ENCODE data around the gene ONECUT2. TPM values are rescaled to one million over a fixed set of nuclear protein-coding genes. Genes with fewer than 3 reads are reported as not detected.
A peak's percentile ranks its signal among the peaks of the same experiment; 100 is the strongest.

The ONECUT2 gene
- polyA plus RNA-seq, 1 of the 3 experiments (the other 2 are of a cell fraction): 0.16 TPM

DNA sequence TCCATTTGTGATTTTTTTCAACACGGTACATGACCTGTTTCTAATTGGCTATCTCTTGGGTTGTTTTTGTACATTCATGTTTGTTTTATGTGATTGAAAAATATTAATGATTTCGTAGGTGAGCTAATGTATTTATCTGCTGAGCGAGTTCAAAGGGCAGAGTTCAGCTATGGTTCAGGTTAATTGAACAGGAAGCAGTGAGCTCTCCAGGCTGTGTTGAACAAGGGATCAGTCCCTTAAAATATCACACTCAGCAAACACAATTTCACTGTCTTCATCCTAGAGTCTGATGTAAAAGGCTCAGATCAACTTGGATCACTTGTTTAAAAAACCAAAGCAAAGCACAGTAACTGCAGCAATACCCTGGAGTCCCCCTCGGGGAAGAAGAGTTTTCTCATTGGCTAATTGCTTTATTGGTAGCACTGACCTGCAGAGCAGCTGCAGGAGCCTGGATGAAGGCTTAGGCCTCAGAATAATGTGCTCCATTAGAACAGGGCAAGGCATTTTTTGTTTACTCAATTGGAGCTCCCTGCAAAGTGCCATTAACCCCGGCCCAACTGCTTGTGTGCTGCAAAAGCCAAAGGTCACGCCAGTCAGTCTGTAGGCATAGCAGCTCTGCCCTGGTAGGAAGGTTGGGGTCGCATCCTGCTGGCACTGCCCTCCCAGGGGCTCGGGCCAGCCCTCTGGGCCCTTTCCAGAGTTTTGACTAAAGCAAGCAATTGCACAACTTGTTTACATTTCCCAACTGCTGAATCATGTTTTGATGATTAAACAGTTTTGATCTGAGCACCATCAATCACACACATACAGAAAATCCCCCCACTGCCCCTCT lies 10.5 kb downstream of the ONECUT2 start:
- TF ChIP-seq NRF1 (IDR thresholded peaks at IDR 0.05; ENCODE audit: low read depth, low read length): no peak
- TF ChIP-seq, protein P1, sequence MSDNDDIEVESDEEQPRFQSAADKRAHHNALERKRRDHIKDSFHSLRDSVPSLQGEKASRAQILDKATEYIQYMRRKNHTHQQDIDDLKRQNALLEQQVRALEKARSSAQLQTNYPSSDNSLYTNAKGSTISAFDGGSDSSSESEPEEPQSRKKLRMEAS (IDR thresholded peaks at IDR 0.05; ENCODE audit: low read depth): no peak
- no peak for TF ChIP-seq GABPA (IDR thresholded peaks at IDR 0.05; ENCODE audit: low read depth)
- TF ChIP-seq FOXJ3 (CRISPR knock-in tag; IDR thresholded peaks at IDR 0.05): no peak
- TF ChIP-seq MEF2A (IDR thresholded peaks at IDR 0.05; ENCODE audit: borderline replicate concordance, low read depth): no peak
- no peak for TF ChIP-seq TCF12 (IDR thresholded peaks at IDR 0.05)
- no peak for TF ChIP-seq FOSL2 (IDR thresholded peaks at IDR 0.05; ENCODE audit: borderline replicate concordance, low read depth)
- no peak for TF ChIP-seq POLR2AphosphoS5 (IDR thresholded peaks at IDR 0.05; ENCODE audit: low read depth, low read length)
- TF ChIP-seq EP300 (IDR thresholded peaks at IDR 0.05; ENCODE audit: borderline replicate concordance in 1 of 2, low read depth in 1 of 2, low read length in 1 of 2): no peak
- TF ChIP-seq FOXM1 (IDR thresholded peaks at IDR 0.05; ENCODE audit: low read depth): no peak
- TF ChIP-seq RCOR1 (IDR thresholded peaks at IDR 0.05; ENCODE audit: low read length): no peak
- TF ChIP-seq MXI1 (IDR thresholded peaks at IDR 0.05; ENCODE audit: low read depth, low read length): no peak
- TF ChIP-seq NFIC (IDR thresholded peaks at IDR 0.05; ENCODE audit: borderline replicate concordance): no peak
- TF ChIP-seq JUND (IDR thresholded peaks at IDR 0.05): no peak
- no peak for TF ChIP-seq RAD21 (IDR thresholded peaks at IDR 0.05; ENCODE audit: low read length)
- TF ChIP-seq, protein P2, sequence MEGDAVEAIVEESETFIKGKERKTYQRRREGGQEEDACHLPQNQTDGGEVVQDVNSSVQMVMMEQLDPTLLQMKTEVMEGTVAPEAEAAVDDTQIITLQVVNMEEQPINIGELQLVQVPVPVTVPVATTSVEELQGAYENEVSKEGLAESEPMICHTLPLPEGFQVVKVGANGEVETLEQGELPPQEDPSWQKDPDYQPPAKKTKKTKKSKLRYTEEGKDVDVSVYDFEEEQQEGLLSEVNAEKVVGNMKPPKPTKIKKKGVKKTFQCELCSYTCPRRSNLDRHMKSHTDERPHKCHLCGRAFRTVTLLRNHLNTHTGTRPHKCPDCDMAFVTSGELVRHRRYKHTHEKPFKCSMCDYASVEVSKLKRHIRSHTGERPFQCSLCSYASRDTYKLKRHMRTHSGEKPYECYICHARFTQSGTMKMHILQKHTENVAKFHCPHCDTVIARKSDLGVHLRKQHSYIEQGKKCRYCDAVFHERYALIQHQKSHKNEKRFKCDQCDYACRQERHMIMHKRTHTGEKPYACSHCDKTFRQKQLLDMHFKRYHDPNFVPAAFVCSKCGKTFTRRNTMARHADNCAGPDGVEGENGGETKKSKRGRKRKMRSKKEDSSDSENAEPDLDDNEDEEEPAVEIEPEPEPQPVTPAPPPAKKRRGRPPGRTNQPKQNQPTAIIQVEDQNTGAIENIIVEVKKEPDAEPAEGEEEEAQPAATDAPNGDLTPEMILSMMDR (IDR thresholded peaks at IDR 0.05): no peak
- H3K4me3 ChIP-seq (ENCODE audit: low read depth in 2 of 2, low read length in 1 of 2): no peak overlapping the region
- POLR2A ChIA-PET: no interaction called here
- no peak overlapping the region for H3K4me2 ChIP-seq
- no peak overlapping the region for H2AFZ ChIP-seq (ENCODE audit: low read depth)
- peak overlapping the region in 1 of 2 experiments; percentile 19; a peak in 1 of 4 replicates for H3K27ac ChIP-seq (ENCODE audit: low read depth in 2 of 2, low read length in 1 of 2)
- H3K27me3 ChIP-seq (ENCODE audit: insufficient read depth): no peaks in the 10 kb centered on the region
- DNase-seq: peak; percentile 51
- H3K9me2 ChIP-seq: no peaks in the 10 kb centered on the region
- H3K9ac ChIP-seq: no peak overlapping the region
- no peaks in the 10 kb centered on the region for H3F3A ChIP-seq (replicated peaks; ENCODE audit: insufficient read depth)
- no peaks in the 10 kb centered on the region for H3K79me2 ChIP-seq (ENCODE audit: insufficient read depth)
- H3K36me3 ChIP-seq (replicated peaks in 1 of 2; ENCODE audit: control insufficient read depth in 1 of 2, insufficient read depth in 2 of 2, low read length in 1 of 2): no peaks in the 10 kb centered on the region
- no peaks in the 10 kb centered on the region for H3K9me3 ChIP-seq
- 46% methylated on average over 8 of the region's 8 CpGs for WGBS (ENCODE audit: low lambda C conversion rate)
- H4K20me1 ChIP-seq (ENCODE audit: insufficient read depth): no peaks in the 10 kb centered on the region
- peaks cover 0 to 8% of the 10 kb centered on the region in 2 experiments; a peak in 2 of 4 replicates for H3K4me1 ChIP-seq (ENCODE audit: control insufficient read depth in 1 of 2, insufficient read depth in 2 of 2, low read depth in 1 of 2, low read length in 1 of 2)
- CTCF ChIA-PET: interaction anchor here (0.7 to 2.1 kb wide), 7 partner anchors 9 to 580 kb away, joined by 3 to 6 read pairs (median 4); no protein-coding TSS in a partner anchor

DNA sequence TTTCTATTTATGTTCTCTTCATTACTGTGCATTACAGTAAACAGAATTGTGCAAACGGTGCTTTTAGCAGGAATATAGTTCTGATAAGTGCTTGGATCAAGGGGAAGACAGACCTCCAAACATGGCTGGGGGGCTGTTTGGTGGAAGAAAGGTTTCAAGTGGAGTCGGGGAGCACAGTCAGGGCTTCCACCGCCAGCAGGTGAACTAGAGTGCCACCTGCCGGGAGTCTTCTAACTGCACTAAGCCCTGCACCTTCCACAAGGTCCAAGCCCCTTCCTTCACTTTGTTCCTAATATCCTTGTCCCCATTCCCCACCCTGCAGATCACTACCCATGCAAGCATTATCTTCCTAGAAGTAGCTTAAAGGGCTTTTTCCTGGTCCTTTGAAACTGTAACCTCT lies 11.1 kb downstream of the ONECUT2 start:
- H3K27ac ChIP-seq (ENCODE audit: low read depth in 2 of 2, low read length in 1 of 2): no peak overlapping the region; a peak in 1 of 4 replicates
- H3K27me3 ChIP-seq (ENCODE audit: insufficient read depth): no peaks in the 10 kb centered on the region
- no peaks in the 10 kb centered on the region for H3K9me3 ChIP-seq
- ChIA-PET POLR2A (no interaction called here), CTCF (interaction anchor here (1.2 to 2.1 kb wide), 5 partner anchors 9 to 674 kb away, joined by 4 to 6 read pairs (median 4); no protein-coding TSS in a partner anchor)
- no peaks in the 10 kb centered on the region for H4K20me1 ChIP-seq (ENCODE audit: insufficient read depth)
- TF ChIP-seq, protein P3, sequence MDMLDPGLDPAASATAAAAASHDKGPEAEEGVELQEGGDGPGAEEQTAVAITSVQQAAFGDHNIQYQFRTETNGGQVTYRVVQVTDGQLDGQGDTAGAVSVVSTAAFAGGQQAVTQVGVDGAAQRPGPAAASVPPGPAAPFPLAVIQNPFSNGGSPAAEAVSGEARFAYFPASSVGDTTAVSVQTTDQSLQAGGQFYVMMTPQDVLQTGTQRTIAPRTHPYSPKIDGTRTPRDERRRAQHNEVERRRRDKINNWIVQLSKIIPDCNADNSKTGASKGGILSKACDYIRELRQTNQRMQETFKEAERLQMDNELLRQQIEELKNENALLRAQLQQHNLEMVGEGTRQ (IDR thresholded peaks at IDR 0.05; ENCODE audit: borderline replicate concordance, low read depth, low read length): no peak
- TF ChIP-seq, protein P2 (IDR thresholded peaks at IDR 0.05): peak; percentile 51
- TF ChIP-seq RAD21 (IDR thresholded peaks at IDR 0.05; ENCODE audit: low read length) (peak; percentile 36), SMC3 (IDR thresholded peaks at IDR 0.05; ENCODE audit: low read depth, low read length) (peak; percentile 29; the same call in 1 of the 2 replicates)
- DNase-seq: no peak
- no peak overlapping the region for H2AFZ ChIP-seq (ENCODE audit: low read depth)
- 27% methylated on average over 4 of the region's 4 CpGs for WGBS (ENCODE audit: low lambda C conversion rate)
- no peak overlapping the region for H3K4me2 ChIP-seq
- H3K9ac ChIP-seq: no peak overlapping the region
- H3K4me1 ChIP-seq (ENCODE audit: control insufficient read depth in 1 of 2, insufficient read depth in 2 of 2, low read depth in 1 of 2, low read length in 1 of 2): peaks cover 0 to 8% of the 10 kb centered on the region in 2 experiments; a peak in 2 of 4 replicates
- no peaks in the 10 kb centered on the region for H3K36me3 ChIP-seq (replicated peaks in 1 of 2; ENCODE audit: control insufficient read depth in 1 of 2, insufficient read depth in 2 of 2, low read length in 1 of 2)
- H3F3A ChIP-seq (replicated peaks; ENCODE audit: insufficient read depth): no peaks in the 10 kb centered on the region
- H3K9me2 ChIP-seq: no peaks in the 10 kb centered on the region
- H3K79me2 ChIP-seq (ENCODE audit: insufficient read depth): no peaks in the 10 kb centered on the region
- no peak overlapping the region for H3K4me3 ChIP-seq (ENCODE audit: low read depth in 2 of 2, low read length in 1 of 2)

Data from SK-N-SH (cell line).